IMR-90 (cell line): ENCODE data around the gene INSL3.

Experiments
- CTCF ChIP-seq: conservative IDR thresholded peaks from 2 replicates; pipeline ENCODE4 v1.5.1; 2012; ENCODE audit warnings: mild to moderate bottlenecking, low read depth, low read length, improper control_type of control experiment
- ELK1 ChIP-seq: fragments of 150-350 bp; IDR thresholded peaks from 2 replicates; pipeline ENCODE4 v1.6.1; 2016; ENCODE audit warnings: low read depth, mild to moderate bottlenecking, low read length, moderate library complexity, borderline replicate concordance
- FOS ChIP-seq: fragments of 150-350 bp; IDR thresholded peaks from 2 replicates; pipeline ENCODE4 v1.6.1; 2016; ENCODE audit warnings: low read depth, low read length
- MXI1 ChIP-seq: IDR thresholded peaks from 2 replicates; pipeline ENCODE4 v1.6.1; 2012; ENCODE audit warnings: low read depth, mild to moderate bottlenecking, low read length, moderate library complexity, borderline replicate concordance
- POLR2A ChIP-seq: IDR thresholded peaks from 2 replicates; pipeline ENCODE4 v1.6.1; 2012; ENCODE audit warnings: mild to moderate bottlenecking, low read depth, low read length
- RAD21 ChIP-seq: IDR thresholded peaks from 2 replicates; pipeline ENCODE4 v1.6.1; 2012; ENCODE audit warnings: low read length, improper control_type of control experiment
- USF2 ChIP-seq: fragments of 150-350 bp; IDR thresholded peaks from 2 replicates; pipeline ENCODE4 v1.6.1; 2017; ENCODE audit warnings: mild to moderate bottlenecking, antibody characterized with exemption, low read length, low read depth

GRCh38 chr19:17841371-17841809, 20.1 kb upstream of the INSL3 start:
- no peak for TF ChIP-seq CTCF
- no peak for TF ChIP-seq RAD21
- no peak for TF ChIP-seq POLR2A
- TF ChIP-seq MXI1 = no peak
- TF ChIP-seq ELK1 = no peak
- no peak for TF ChIP-seq USF2
- no peak for TF ChIP-seq FOS
